Measurements from ENCODE around the gene CACNA1C.
"Not testable (repeated sequence)": the region's sequence is repeated elsewhere in the genome, so short reads cannot be mapped to it uniquely, and the experiment has no call there.

Gene CACNA1C

DNA sequence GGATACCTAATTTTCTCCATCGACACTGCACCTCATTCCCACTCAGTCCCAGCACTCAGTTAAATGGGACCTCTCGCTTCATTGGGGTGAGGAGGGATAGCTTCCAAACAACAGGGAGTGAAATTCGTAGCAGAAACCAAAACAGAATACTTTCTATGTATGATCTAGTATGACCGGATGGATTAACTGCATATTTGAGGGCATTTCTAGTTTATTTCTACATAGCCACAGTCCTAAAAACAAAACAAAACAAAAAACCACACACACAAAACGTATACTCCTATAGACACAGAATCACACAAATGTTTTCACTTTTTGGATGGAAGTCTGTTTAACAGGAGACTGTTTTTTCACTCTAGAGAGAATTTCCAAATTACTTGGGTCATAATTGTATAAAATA is 434.5 kb downstream of the CACNA1C start:
- no peak for DNase-seq
- H3K4me3 ChIP-seq (ENCODE audit: low read depth, low read length), result no peak overlapping the region
- H3K36me3 ChIP-seq, result peaks cover 9% of the 10 kb centered on the region
- H3K9me3 ChIP-seq (ENCODE audit: severe bottlenecking), result peaks cover 8% of the 10 kb centered on the region
- TF ChIP-seq, protein P1, sequence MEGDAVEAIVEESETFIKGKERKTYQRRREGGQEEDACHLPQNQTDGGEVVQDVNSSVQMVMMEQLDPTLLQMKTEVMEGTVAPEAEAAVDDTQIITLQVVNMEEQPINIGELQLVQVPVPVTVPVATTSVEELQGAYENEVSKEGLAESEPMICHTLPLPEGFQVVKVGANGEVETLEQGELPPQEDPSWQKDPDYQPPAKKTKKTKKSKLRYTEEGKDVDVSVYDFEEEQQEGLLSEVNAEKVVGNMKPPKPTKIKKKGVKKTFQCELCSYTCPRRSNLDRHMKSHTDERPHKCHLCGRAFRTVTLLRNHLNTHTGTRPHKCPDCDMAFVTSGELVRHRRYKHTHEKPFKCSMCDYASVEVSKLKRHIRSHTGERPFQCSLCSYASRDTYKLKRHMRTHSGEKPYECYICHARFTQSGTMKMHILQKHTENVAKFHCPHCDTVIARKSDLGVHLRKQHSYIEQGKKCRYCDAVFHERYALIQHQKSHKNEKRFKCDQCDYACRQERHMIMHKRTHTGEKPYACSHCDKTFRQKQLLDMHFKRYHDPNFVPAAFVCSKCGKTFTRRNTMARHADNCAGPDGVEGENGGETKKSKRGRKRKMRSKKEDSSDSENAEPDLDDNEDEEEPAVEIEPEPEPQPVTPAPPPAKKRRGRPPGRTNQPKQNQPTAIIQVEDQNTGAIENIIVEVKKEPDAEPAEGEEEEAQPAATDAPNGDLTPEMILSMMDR (IDR thresholded peaks at IDR 0.05; ENCODE audit: low read depth, low read length), result no peak
- no peak overlapping the region for H3K27ac ChIP-seq
- H3K27me3 ChIP-seq (ENCODE audit: insufficient read depth, low read depth, severe bottlenecking), result no peaks in the 10 kb centered on the region

DNA sequence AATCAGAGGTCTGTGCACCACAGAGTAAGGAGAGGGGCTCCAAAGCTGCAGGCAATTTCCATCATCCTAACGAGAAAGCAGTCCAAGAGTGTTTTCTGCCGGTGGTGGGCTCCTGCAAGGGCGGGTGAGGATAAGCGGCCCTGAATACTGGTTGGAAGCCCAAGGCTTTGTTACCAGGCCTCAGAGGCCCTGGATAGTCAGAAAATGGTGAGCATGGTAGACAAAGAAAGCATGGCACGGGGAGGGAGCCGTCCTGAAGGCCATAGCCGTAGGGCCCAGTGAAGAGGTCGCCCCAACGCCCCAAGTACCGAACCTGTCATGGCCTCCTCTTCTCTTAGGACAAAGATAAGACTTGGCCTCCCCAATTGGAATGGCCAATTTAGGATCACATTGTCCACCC is 435.3 kb downstream of the CACNA1C start:
- DNase-seq, result no peak
- Histone ChIP-seq H3K9me3 (ENCODE audit: severe bottlenecking) (peaks cover 8% of the 10 kb centered on the region), H3K27me3 (ENCODE audit: insufficient read depth, low read depth, severe bottlenecking) (no peaks in the 10 kb centered on the region), H3K27ac (peak overlapping the region; percentile 82), H3K4me3 (ENCODE audit: low read depth, low read length) (no peak overlapping the region), H3K36me3 (peaks cover 9% of the 10 kb centered on the region)
- TF ChIP-seq, protein P1 (IDR thresholded peaks at IDR 0.05; ENCODE audit: low read depth, low read length), result no peak

DNA sequence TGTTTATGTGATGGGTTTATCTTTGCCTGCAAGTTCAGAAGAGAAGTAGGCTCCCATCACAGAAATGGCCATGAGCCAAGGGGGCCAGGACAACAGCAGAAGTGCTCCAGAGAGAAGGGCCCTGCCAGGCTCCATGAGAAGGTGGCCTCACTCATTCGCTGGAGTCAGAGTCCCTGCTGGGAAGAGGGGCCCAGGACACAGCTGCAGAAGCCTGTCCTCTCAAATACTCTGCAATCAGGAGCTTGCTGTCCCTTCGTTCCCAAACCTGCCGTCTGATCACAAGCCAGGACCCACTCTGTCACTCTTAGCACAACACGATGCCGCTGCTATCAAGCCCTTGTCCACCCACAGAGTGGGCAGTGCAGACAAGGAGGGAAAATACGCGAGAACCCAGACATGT is 435.8 kb downstream of the CACNA1C start:
- H3K9me3 ChIP-seq (ENCODE audit: severe bottlenecking), result peaks cover 8% of the 10 kb centered on the region
- H3K4me3 ChIP-seq (ENCODE audit: low read depth, low read length), result no peak overlapping the region
- DNase-seq, result no peak
- H3K36me3 ChIP-seq, result peaks cover 9% of the 10 kb centered on the region
- no peaks in the 10 kb centered on the region for H3K27me3 ChIP-seq (ENCODE audit: insufficient read depth, low read depth, severe bottlenecking)
- peak overlapping the region; percentile 82 for H3K27ac ChIP-seq
- TF ChIP-seq, protein P1 (IDR thresholded peaks at IDR 0.05; ENCODE audit: low read depth, low read length), result no peak

DNA sequence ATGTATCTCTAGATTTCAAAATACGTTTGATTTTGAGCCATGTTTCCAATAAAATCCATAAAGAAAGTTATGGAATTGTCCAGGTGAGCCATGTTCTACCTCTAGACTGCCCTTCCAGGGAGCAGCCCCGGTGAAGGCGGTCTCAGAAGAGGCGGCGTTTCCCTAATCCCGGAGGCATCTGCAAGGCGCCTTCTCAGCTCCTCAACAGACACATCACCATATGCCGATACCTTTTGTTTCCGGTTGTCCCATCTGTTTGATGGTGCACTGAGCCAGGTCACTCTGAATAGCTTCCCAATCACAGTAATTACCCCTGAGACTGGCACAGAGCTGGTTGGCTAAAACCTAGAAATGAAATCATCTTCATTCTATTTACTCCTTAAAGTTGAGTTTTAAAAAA is 436.5 kb downstream of the CACNA1C start:
- Histone ChIP-seq H3K36me3 (peaks cover 9% of the 10 kb centered on the region), H3K27ac (peak overlapping the region; percentile 82), H3K4me3 (ENCODE audit: low read depth, low read length) (peak overlapping the region; percentile 15; the same call in 1 of the 2 replicates), H3K9me3 (ENCODE audit: severe bottlenecking) (peaks cover 11% of the 10 kb centered on the region), H3K27me3 (ENCODE audit: insufficient read depth, low read depth, severe bottlenecking) (no peaks in the 10 kb centered on the region)
- TF ChIP-seq, protein P1 (IDR thresholded peaks at IDR 0.05; ENCODE audit: low read depth, low read length), result no peak
- peak; percentile 95 for DNase-seq

DNA sequence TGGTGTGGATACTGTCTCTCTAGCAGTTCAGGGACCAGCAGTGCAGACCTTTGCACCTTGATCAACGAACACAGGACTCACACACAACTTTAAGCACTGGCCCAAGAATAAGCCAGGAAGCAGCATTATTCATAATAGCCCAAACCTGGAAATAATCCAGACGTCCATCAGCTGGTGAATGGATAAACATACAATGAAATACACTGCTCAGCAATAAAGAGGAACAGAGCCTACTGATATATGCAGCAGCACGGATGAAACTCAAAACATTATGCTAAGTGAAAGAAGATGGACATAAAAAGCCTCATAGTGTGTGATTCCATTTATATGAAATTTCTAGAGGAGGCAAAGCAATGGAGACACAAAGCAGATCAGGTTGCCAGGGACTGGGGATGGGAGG is 438.0 kb downstream of the CACNA1C start:
- peaks cover 13% of the 10 kb centered on the region for H3K9me3 ChIP-seq (ENCODE audit: severe bottlenecking)
- peak overlapping the region; percentile 82 for H3K27ac ChIP-seq
- TF ChIP-seq, protein P1 (IDR thresholded peaks at IDR 0.05; ENCODE audit: low read depth, low read length), result no peak
- no peaks in the 10 kb centered on the region for H3K27me3 ChIP-seq (ENCODE audit: insufficient read depth, low read depth, severe bottlenecking)
- H3K36me3 ChIP-seq, result peaks cover 9% of the 10 kb centered on the region
- H3K4me3 ChIP-seq (ENCODE audit: low read depth, low read length), result no peak overlapping the region
- no peak for DNase-seq

DNA sequence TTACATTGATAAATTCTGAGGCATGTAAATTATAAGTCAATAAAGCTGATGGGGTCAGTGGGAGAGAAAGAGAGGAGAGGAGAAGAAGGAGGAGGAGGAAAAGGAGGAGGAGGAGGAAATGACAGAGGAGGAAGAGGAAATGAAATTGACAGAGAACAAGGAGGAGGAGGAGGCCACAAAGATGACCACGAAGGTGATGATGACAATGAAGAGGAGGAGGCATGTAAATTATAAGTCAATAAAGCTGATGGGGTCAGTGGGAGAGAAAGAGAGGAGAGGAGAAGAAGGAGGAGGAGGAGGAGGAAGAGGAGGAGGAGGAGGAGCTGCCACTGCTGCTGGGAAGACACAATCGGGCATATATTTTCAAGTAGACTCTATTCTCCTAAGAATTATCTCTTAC is 438.6 kb downstream of the CACNA1C start:
- Histone ChIP-seq H3K27ac (peak overlapping the region; percentile 82), H3K9me3 (ENCODE audit: severe bottlenecking) (peaks cover 13% of the 10 kb centered on the region)
- DNase-seq; H3K36me3 ChIP-seq; H3K4me3 ChIP-seq (ENCODE audit: low read depth, low read length); H3K27me3 ChIP-seq (ENCODE audit: insufficient read depth, low read depth, severe bottlenecking): not testable (repeated sequence)
